HEK293T (cell line): ENCODE measurements around the gene GLTPD2.

Source experiments
- CTBP1 ChIP-seq: fragments of 450-650 bp; IDR thresholded peaks from 2 replicates; pipeline ENCODE4 v1.6.1; 2016; ENCODE audit warnings: borderline replicate concordance
- FOXK2 ChIP-seq: fragments of 450-650 bp; IDR thresholded peaks from 2 replicates; pipeline ENCODE4 v1.6.1; 2016; ENCODE audit warnings: mild to moderate bottlenecking
- L3MBTL2 ChIP-seq: fragments of 450-650 bp; conservative IDR thresholded peaks from 2 replicates; pipeline ENCODE4 v1.6.1; 2016; ENCODE audit warnings: mild to moderate bottlenecking
- LEF1 ChIP-seq: fragments of 450-650 bp; IDR thresholded peaks from 2 replicates; pipeline ENCODE4 v1.6.1; 2017; ENCODE audit warnings: mild to moderate bottlenecking, borderline replicate concordance
- NFRKB ChIP-seq: fragments of 450-650 bp; IDR thresholded peaks from 2 replicates; pipeline ENCODE4 v1.6.1; 2016; ENCODE audit warnings: mild to moderate bottlenecking, moderate library complexity
- SP1 ChIP-seq: fragments of 450-650 bp; IDR thresholded peaks from 2 replicates; pipeline ENCODE4 v1.6.1; 2017

- no peak for TF ChIP-seq SP1
- TF ChIP-seq NFRKB: no peak
- TF ChIP-seq LEF1: no peak
- no peak for TF ChIP-seq FOXK2
- TF ChIP-seq CTBP1: no peak
- no peak for TF ChIP-seq L3MBTL2
These were observed 47.2 kb upstream of the GLTPD2 start for GRCh38 chr17:4741544-4741943.
